Activated CD8-positive, alpha-beta memory T cell treated with anti-CD3 and anti-CD28 coated beads for 1 hour (primary cell): Measurements from ENCODE around the gene SLC25A6.
"Not testable (repeated sequence)": the region's sequence is repeated elsewhere in the genome, so short reads cannot be mapped to it uniquely, and the experiment has no call there.

Experiments used
- DNase-seq, 2 donors: peaks; one replicate each; pipeline ENCODE4 v3.0.0-alpha.2; 2020; ENCODE audit warnings: low read depth in 1 of 2; ENCODE audit errors: extremely low read depth in 1 of 2

The SLC25A6 gene

DNA sequence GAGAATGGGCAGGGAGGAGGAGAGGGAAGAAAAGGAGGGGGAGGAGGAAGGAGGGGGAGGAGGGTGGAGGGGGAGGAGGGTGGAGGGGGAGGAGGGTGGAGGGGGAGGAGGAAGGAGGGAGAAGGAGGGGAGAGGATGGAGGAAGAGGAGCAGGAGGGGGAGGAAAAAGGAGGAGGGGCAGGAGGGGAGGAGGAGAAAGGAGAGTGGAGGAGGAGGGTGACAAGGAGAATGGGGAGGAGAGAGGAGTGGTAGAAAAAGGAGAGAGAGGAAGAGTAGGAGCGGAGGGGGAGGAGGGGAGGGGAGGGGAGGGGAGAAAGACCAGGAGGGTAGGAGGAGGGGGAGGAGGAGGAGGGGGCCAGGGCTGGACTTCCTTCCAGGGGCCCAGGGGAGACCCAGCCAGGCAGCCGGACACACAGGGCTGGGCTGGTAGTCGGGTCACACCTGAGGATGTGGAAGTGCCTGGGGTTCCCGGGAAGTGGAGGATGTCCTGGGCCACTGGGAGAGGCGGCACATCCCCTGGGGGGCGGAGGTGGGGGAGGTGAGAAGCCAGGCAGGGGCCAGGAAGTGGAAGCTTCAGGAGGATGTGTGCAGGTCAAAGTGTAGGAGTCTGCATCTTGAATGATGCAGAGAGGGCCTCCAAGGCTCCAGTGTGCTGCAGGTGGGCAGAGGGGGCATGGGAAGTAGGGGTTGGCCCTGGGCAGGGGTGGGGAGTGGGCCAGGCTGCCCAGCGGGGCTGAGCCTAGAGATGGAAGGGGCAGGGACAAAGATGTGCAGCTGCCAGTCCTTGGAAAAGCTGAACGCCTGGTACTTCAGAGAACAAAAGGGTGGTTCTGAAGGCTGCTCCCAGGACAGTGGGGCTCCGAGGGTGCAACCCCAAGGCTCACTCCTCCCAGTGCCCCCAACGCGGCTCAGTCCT is 36.5 kb downstream of the SLC25A6 start:
- DNase-seq = no peak

GRCh38 chrX:1354036-1355019 is 37.6 kb downstream of the SLC25A6 start:
- no peak for DNase-seq

DNA sequence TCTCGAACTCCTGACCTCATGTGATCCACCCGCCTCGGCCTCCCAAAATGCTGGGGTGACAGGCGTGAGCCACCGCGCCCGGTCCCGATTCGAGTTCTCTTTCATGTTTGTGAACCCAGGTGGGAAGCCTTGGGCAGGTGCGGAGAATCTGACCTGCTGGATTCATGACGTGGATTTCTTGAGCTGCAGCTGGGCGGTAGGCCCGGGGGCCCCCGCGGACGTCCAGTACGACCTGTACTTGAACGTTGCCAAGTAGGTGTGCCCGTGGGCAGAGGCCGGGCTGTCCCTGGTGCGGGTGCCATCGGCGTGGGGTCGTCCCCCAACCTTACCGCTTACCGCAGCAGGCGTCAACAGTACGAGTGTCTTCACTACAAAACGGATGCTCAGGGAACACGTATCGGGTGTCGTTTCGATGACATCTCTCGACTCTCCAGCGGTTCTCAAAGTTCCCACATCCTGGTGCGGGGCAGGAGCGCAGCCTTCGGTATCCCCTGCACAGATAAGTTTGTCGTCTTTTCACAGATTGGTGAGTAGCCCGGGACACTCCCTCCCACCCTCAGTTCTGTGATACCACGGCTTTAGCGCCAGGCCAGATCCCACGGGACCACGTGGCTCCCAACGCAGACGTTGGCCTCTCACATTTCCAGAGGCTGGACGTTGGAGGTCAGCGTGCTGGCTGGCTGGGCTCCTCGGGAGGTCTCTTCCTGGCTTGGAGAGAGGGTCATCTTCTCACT is 39.8 kb downstream of the SLC25A6 start:
- DNase-seq = no peak

DNA sequence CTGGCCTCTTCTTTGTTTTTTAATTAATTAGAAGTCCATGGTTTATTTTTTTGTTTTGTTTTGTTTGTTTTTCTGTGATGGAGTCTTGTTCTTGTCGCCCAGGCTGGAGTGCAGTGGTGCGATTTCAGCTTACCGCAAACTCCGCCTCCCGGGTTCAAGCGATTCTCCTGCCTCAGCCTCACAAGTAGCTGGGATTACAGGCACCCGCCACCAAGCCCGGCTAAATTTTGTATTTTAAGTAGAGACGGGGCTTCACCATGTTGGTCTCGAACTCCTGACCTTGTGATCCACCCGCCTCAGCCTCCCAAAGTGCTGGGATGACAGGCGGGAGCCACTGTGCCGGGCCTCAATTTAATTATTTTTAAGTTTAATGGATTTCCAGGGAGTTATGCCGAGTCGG is 42.3 kb downstream of the SLC25A6 start:
- DNase-seq = not testable (repeated sequence)

DNA sequence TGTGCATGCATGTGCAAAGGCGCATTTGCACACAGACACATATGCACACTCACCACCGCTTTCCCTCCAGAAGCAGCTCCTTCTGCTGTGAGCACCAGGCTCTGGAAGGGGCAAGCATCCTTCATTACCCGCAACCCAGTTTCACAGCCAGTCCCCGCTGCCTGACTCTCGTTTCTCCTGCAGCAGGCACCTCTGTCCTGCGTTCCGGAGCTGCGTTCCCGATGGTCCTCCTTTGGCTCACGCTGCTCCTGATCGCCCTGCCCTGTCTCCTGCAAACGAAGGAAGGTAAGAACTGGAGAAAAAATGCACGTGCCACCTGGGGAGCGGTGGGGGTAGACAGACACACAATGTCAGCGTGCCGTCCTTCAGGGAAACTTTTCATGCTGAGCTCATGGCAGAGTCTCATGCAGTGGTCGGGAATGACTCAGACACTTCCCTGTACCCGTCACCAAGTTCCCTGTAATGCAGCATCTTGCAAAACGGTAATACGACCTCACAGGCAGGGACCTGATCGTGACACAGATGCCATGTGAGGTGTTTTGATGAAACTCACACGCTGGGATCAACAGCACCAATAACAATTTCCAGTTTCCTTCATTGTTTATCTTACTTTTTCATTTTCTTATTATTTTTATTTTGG is 50.2 kb downstream of the SLC25A6 start:
- DNase-seq = no peak

DNA sequence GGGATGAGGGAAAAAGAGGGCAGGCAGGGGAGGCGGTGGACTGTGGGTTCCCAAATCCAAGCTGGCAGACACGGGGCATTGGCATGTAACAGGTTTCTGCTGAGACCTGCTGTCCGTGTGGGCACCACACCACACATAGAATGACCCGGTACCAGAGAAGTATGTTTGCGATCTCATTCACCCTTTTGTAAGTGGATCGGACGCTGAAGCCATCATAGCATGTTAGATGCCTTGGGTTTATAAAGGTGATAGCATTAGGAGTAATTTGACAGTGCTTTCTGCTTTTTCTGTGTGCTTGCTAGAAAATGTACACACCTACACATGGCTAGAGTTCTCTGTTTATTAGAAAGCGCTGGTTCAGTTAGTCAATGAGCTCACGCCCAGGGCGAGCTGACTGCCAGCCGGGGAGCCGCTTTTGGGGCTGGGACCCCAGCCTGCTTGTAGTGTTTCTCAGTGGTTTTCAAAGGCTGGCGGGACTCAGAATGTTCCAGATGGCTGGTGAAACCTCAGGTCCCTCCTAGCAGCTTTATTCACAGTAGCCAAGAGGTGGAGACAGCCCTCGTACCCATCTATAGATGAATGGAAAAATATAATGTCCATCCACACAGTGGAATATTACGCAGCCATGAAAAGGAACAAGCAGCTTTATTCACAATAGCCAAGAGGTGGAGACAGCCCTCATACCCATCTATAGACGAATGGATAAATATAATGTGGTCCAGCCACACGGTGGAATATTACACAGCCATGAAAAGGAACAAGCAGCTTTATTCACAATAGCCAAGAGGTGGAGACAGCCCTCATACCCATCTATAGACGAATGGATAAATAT is 54.7 kb downstream of the SLC25A6 start:
- DNase-seq = no peak

DNA sequence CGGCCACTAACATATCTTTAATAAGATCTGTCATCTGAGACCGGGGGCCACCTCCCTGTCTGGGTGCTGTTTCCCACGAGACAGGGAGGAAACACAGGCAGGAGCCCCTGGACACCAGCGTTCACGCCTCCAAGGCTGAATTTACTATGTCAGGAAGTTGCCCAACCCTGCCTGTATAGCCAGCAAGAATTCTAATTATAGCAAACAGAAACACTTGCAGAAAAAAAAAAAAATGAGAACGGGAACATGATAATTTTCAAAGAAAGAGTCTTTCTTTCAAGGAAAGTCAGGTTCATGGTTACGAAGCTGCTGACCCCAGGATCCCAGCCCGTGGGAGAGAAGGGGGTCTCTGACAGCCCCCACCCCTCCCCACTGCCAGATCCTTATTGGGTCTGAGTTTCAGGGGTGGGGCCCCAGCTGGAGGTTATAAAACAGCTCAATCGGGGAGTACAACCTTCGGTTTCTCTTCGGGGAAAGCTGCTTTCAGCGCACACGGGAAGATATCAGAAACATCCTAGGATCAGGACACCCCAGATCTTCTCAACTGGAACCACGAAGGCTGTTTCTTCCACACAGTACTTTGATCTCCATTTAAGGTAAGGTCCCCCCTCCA is 55.5 kb downstream of the SLC25A6 start, which contains the start of gene IL3RA:
Gene IL3RA (plus strand): TSS at position 455 of the 613 bp plus-strand sequence. CDS start 4,981 bp downstream, outside the sequence.
- no peak for DNase-seq
